GM19023 (cell line): ENCODE data around the gene ZNF821.
A peak's percentile ranks its signal among the peaks of the same experiment; 100 is the strongest.
"Not testable (repeated sequence)": the region's sequence is repeated elsewhere in the genome, so short reads cannot be mapped to it uniquely, and the experiment has no call there.

Experiments
- ATAC-seq: cut with Tn5 transposase; IDR thresholded peaks from one replicate; pipeline ENCODE4 v1.9.1; 2021; ENCODE audit warnings: mild to moderate bottlenecking, moderate library complexity; ENCODE audit not compliant: unreplicated experiment

ZNF821 gene

GRCh38 chr16:71903608-71904007 is 19.6 kb upstream of the ZNF821 start:
- ATAC-seq: no peak

- ATAC-seq: no peak
Measured at GRCh38 chr16:71902656-71903365, 18.8 kb upstream of the ZNF821 start.

- no peak for ATAC-seq
Measured at GRCh38 chr16:71899171-71899570, 15.2 kb upstream of the ZNF821 start.

- no peak for ATAC-seq
Measured at GRCh38 chr16:71896764-71897368, 12.9 kb upstream of the ZNF821 start.

GRCh38 chr16:71895679-71896365 is 11.8 kb upstream of the ZNF821 start:
- ATAC-seq: peak; percentile 34

GRCh38 chr16:71894921-71895678 is 11.1 kb upstream of the ZNF821 start, which contains the start of gene IST1:
Gene IST1, plus strand, starts transcription at chr16:71895531. Its CDS starts 20,110 bp downstream, at chr16:71915641.
- peak; percentile 79 for ATAC-seq

GRCh38 chr16:71894229-71894920 is 10.4 kb upstream of the ZNF821 start:
- peak; percentile 7 for ATAC-seq

GRCh38 chr16:71893888-71894228 is 9.9 kb upstream of the ZNF821 start:
- ATAC-seq: no peak

- no peak for ATAC-seq
Measured at GRCh38 chr16:71889147-71889546, 5.2 kb upstream of the ZNF821 start.

- ATAC-seq: no peak
Measured at GRCh38 chr16:71885261-71885650, 1.3 kb upstream of the ZNF821 start.

GRCh38 chr16:71883168-71883848 is 674 bp downstream of the ZNF821 start:
- ATAC-seq: peak; percentile 45

- no peak for ATAC-seq
Measured at GRCh38 chr16:71882505-71883167, 1.3 kb downstream of the ZNF821 start.

GRCh38 chr16:71880176-71880575 is 3.8 kb downstream of the ZNF821 start:
- no peak for ATAC-seq

- no peak for ATAC-seq
Measured at GRCh38 chr16:71878911-71879310, 5.1 kb downstream of the ZNF821 start.

GRCh38 chr16:71873199-71873598 is 10.8 kb downstream of the ZNF821 start:
- ATAC-seq: no peak

GRCh38 chr16:71870818-71871217 is 13.2 kb downstream of the ZNF821 start:
- ATAC-seq: no peak

- no peak for ATAC-seq
Measured at GRCh38 chr16:71869089-71869488, 14.9 kb downstream of the ZNF821 start.

GRCh38 chr16:71867939-71868338 is 16.0 kb downstream of the ZNF821 start:
- no peak for ATAC-seq

- not testable (repeated sequence) for ATAC-seq
Measured at GRCh38 chr16:71867175-71867574, 16.8 kb downstream of the ZNF821 start.
